Measurements from ENCODE around the gene LDLRAD3.

- TF ChIP-seq CTCF (IDR thresholded peaks at IDR 0.05): no peak
- no peak for TF ChIP-seq EZH2 (IDR thresholded peaks at IDR 0.05)
Observed at GRCh38 chr11:36240801-36241200, 296.9 kb downstream of the LDLRAD3 start.
